HepG2 (cell line): ENCODE measurements around the gene MRPL2. TPM values are rescaled to one million over a fixed set of nuclear protein-coding genes. Genes with fewer than 3 reads are reported as not detected.

ENCODE experiments used
- BCL6 ChIP-seq: IDR thresholded peaks from 2 replicates; pipeline ENCODE4 v1.6.1; 2016; ENCODE audit warnings: missing genetic modification reagents, missing compliant biosample characterization
- CEBPG ChIP-seq: IDR thresholded peaks from 2 replicates; pipeline ENCODE4 v1.6.1; 2016
- ETV6 ChIP-seq: sonication (generic); formaldehyde crosslinking; conservative IDR thresholded peaks from 2 replicates; pipeline ENCODE4 v1.4.0; 2020; ENCODE audit warnings: missing genetic modification reagents
- GZF1 ChIP-seq: sonication (generic); formaldehyde crosslinking; IDR thresholded peaks from 2 replicates; pipeline ENCODE4 v1.5.1; 2020; ENCODE audit warnings: mild to moderate bottlenecking, missing genetic modification reagents
- NFE2L2 ChIP-seq: fragments of 150-350 bp; IDR thresholded peaks from 2 replicates; pipeline ENCODE4 v1.6.1; 2014; ENCODE audit warnings: low read length
- NR2C2 ChIP-seq: sonication (generic); formaldehyde crosslinking; IDR thresholded peaks from 2 replicates; pipeline ENCODE4 v1.4.0; 2020; ENCODE audit warnings: missing genetic modification reagents, mild to moderate bottlenecking, moderate library complexity, borderline replicate concordance
- TGIF2 ChIP-seq: IDR thresholded peaks from 2 replicates; pipeline ENCODE4 v1.6.1; 2016; ENCODE audit warnings: control low read depth, missing compliant biosample characterization
- TRIM22 ChIP-seq: fragments of 450-650 bp; IDR thresholded peaks from 2 replicates; pipeline ENCODE4 v1.6.1; 2017
- XRCC5 ChIP-seq: fragments of 200-400 bp; formaldehyde crosslinking; optimal IDR thresholded peaks from 2 replicates; pipeline ENCODE3; 2017; ENCODE audit warnings: mild to moderate bottlenecking, low read length
- ZMYM4 ChIP-seq: sonication (generic); formaldehyde crosslinking; IDR thresholded peaks from 2 replicates; pipeline ENCODE4 v1.8.1; 2023; ENCODE audit warnings: mild to moderate bottlenecking, missing genetic modification reagents
- ZNF232 ChIP-seq: sonication (generic); formaldehyde crosslinking; IDR thresholded peaks from 2 replicates; pipeline ENCODE4 v1.4.0; 2020; ENCODE audit warnings: missing genetic modification reagents, borderline replicate concordance
- ZNF556 ChIP-seq: sonication (generic); formaldehyde crosslinking; IDR thresholded peaks from 2 replicates; pipeline ENCODE4 v1.4.0; 2020; ENCODE audit warnings: mild to moderate bottlenecking, missing genetic modification reagents, borderline replicate concordance
- ZNF850 ChIP-seq: sonication (generic); formaldehyde crosslinking; conservative IDR thresholded peaks from 2 replicates; pipeline ENCODE4 v1.9.0; 2021; ENCODE audit warnings: mild to moderate bottlenecking, missing genetic modification reagents
- polyA plus RNA-seq, 8 experiments: library from polyadenylated mRNA; depleted of rRNA in 3 of 8; stranded (reverse) in 7 of 8; unstranded in 1 of 8; fragments of >200 nt; fragmentation: Illumina TruSeq in 4 of 8; extraction: Trizol in 4 of 8; gene quantifications; 2 replicates each; pipeline versions ENCODE4 v1.2.1 to v1.2.3, GENCODE V29; 2011 to 2016; ENCODE audit warnings: low read depth in 4 of 8, missing spikeins in 1 of 8, mixed read lengths in 1 of 8; ENCODE audit not compliant: insufficient read depth in 1 of 8
- total RNA-seq, 5 experiments: library from RNA; depleted of rRNA; stranded (reverse); fragments of >200 nt; fragmentation: Illumina TruSeq; extraction: Trizol; gene quantifications; 2 replicates each; pipeline ENCODE4 v1.2.3, GENCODE V29; 2016; ENCODE audit warnings: low read depth in 1 of 5
- TF ChIP-seq, protein P1 (sequence below): sonication (generic); formaldehyde crosslinking; IDR thresholded peaks from 2 replicates; pipeline ENCODE4 v1.4.0; 2020; ENCODE audit warnings: missing genetic modification reagents, borderline replicate concordance
- TF ChIP-seq, protein P2 (sequence below): sonication (generic); IDR thresholded peaks from 2 replicates; pipeline ENCODE4 v1.6.1; 2016; ENCODE audit warnings: low read depth, borderline replicate concordance
- TF ChIP-seq, protein P3 (sequence below): sonication (generic); formaldehyde crosslinking; IDR thresholded peaks from 2 replicates; pipeline ENCODE4 v1.4.0; 2020; ENCODE audit warnings: mild to moderate bottlenecking, missing genetic modification reagents
- TF ChIP-seq, protein P4 (sequence below): sonication (generic); formaldehyde crosslinking; IDR thresholded peaks from 2 replicates; pipeline ENCODE4 v1.4.0; 2020; ENCODE audit warnings: low read depth, mild to moderate bottlenecking, missing genetic modification reagents
- TF ChIP-seq, protein P5 (sequence below): sonication (generic); formaldehyde crosslinking; IDR thresholded peaks from 2 replicates; pipeline ENCODE4 v1.8.1; 2022; ENCODE audit warnings: low read depth, mild to moderate bottlenecking, missing genetic modification reagents

The MRPL2 gene
- total and polyA plus RNA-seq, 2 of the 13 experiments (the other 11 are each of a cell fraction or from before 2014, with no cell fraction given), result 56.8 to 65.6 TPM

DNA sequence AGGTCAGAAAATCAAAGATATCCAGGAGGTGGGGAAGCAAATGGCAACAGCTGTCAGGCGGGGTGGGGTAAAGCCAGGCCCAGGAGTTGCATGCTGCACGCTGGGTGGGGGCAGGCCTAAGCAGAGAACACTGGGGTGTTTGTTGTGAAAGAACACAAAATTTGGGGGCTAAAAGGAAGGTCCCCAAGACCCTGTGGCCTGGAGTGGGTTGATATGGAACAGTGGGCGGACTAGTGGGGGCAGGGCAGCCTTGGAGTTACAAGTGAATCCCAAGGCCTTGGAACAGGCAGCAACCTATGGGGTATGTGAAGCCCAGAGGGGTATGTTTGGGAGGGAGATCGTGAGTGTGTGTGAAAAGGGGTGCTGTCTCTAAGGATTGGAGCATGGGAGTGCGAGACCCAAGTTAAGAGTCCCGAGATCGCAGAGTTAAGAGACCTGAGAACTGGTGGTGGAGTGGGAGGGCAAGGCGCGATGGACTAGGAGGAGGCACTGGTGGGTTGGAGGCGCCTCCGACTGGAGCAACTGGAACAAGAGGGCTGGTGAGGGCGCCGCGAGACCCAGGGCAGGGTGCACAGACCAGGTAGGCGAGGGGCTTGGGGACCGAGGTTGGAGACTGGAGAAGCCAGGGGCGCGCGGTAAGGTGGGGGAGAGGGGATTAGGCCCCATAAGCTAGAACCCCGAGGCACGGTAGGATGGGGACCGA is 6.2 kb downstream of the MRPL2 start (continued):
- TF ChIP-seq ETV6 (CRISPR knock-in tag) (no peak), CEBPG (CRISPR knock-in tag) (no peak), ZNF850 (CRISPR knock-in tag) (0 out of 2 replicates have a peak, but pooled peaks have one; percentile 7), XRCC5 (no peak), BCL6 (CRISPR knock-in tag) (no peak), TRIM22 (no peak), GZF1 (no peak), NFE2L2 (no peak), ZNF556 (no peak), NR2C2 (CRISPR knock-in tag) (no peak), ZMYM4 (no peak), TGIF2 (CRISPR knock-in tag) (0 out of 2 replicates have a peak, but pooled peaks have one; percentile 17), ZNF232 (0 out of 2 replicates have a peak, but pooled peaks have one; percentile 20)
- TF ChIP-seq, protein P1, sequence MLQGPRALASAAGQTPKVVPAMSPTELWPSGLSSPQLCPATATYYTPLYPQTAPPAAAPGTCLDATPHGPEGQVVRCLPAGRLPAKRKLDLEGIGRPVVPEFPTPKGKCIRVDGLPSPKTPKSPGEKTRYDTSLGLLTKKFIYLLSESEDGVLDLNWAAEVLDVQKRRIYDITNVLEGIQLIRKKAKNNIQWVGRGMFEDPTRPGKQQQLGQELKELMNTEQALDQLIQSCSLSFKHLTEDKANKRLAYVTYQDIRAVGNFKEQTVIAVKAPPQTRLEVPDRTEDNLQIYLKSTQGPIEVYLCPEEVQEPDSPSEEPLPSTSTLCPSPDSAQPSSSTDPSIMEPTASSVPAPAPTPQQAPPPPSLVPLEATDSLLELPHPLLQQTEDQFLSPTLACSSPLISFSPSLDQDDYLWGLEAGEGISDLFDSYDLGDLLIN (CRISPR knock-in tag), result peak; percentile 15; the same call in 1 of the 2 replicates
- TF ChIP-seq, protein P2, sequence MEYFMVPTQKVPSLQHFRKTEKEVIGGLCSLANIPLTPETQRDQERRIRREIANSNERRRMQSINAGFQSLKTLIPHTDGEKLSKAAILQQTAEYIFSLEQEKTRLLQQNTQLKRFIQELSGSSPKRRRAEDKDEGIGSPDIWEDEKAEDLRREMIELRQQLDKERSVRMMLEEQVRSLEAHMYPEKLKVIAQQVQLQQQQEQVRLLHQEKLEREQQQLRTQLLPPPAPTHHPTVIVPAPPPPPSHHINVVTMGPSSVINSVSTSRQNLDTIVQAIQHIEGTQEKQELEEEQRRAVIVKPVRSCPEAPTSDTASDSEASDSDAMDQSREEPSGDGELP, result peak; percentile 29; the same call in 1 of the 2 replicates
- TF ChIP-seq, protein P3, sequence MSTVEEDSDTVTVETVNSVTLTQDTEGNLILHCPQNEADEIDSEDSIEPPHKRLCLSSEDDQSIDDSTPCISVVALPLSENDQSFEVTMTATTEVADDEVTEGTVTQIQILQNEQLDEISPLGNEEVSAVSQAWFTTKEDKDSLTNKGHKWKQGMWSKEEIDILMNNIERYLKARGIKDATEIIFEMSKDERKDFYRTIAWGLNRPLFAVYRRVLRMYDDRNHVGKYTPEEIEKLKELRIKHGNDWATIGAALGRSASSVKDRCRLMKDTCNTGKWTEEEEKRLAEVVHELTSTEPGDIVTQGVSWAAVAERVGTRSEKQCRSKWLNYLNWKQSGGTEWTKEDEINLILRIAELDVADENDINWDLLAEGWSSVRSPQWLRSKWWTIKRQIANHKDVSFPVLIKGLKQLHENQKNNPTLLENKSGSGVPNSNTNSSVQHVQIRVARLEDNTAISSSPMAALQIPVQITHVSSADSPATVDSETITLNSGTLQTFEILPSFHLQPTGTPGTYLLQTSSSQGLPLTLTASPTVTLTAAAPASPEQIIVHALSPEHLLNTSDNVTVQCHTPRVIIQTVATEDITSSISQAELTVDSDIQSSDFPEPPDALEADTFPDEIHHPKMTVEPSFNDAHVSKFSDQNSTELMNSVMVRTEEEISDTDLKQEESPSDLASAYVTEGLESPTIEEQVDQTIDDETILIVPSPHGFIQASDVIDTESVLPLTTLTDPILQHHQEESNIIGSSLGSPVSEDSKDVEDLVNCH (CRISPR knock-in tag), result no peak
- TF ChIP-seq, protein P4, sequence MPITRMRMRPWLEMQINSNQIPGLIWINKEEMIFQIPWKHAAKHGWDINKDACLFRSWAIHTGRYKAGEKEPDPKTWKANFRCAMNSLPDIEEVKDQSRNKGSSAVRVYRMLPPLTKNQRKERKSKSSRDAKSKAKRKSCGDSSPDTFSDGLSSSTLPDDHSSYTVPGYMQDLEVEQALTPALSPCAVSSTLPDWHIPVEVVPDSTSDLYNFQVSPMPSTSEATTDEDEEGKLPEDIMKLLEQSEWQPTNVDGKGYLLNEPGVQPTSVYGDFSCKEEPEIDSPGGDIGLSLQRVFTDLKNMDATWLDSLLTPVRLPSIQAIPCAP (CRISPR knock-in tag), result no peak
- TF ChIP-seq, protein P5, sequence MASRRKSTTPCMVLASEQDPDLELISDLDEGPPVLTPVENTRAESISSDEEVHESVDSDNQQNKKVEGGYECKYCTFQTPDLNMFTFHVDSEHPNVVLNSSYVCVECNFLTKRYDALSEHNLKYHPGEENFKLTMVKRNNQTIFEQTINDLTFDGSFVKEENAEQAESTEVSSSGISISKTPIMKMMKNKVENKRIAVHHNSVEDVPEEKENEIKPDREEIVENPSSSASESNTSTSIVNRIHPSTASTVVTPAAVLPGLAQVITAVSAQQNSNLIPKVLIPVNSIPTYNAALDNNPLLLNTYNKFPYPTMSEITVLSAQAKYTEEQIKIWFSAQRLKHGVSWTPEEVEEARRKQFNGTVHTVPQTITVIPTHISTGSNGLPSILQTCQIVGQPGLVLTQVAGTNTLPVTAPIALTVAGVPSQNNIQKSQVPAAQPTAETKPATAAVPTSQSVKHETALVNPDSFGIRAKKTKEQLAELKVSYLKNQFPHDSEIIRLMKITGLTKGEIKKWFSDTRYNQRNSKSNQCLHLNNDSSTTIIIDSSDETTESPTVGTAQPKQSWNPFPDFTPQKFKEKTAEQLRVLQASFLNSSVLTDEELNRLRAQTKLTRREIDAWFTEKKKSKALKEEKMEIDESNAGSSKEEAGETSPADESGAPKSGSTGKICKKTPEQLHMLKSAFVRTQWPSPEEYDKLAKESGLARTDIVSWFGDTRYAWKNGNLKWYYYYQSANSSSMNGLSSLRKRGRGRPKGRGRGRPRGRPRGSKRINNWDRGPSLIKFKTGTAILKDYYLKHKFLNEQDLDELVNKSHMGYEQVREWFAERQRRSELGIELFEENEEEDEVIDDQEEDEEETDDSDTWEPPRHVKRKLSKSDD (CRISPR knock-in tag), result no peak
- TF ChIP-seq, all 625 proteins: peak for 36
